Measurements from ENCODE around the gene HOOK2.

The HOOK2 gene

DNA sequence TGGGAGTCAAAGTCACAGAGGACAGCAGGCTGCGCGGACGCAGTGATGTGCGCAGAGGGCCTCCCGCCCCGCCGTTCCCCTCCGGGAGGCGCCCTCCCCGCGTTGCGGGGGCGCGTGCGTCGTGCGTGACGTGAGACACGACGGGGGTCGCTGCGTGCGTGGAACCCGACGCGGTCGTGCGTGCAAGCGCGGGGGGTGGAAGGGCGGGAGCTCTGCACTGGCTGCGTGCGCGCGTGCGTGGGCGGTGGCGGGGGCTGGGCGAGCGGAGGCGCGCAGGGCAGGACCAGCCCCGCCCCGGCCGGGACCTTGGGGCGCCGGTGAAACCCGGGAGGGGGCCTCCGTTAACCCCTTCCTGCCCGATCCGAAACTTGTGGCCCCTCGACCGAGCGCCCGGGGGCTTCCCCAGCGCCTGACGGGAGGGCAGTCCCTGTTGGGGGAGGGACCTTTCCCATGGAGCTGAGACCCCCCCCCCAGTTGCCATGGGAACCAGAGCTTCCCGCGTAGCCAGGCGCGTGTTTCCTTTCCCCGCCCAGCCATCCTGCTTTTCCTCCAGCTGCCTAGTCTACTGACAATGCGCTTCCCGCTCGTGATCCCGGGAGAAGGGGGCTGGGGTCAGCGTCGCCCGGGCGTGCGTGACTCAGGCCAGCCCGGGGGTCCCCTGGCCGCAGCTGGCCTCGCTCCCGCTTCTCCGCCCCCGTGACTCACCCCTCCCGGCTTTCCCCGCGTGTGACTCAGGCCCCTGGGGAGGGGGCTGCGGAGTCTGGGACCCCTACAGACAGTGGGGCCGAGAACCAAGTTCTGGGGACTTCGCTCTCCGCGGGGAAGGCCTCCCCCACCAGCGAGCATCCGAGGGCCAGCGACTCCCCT lies 7.3 kb upstream of the HOOK2 start (continued):
- TF ChIP-seq, protein P1, sequence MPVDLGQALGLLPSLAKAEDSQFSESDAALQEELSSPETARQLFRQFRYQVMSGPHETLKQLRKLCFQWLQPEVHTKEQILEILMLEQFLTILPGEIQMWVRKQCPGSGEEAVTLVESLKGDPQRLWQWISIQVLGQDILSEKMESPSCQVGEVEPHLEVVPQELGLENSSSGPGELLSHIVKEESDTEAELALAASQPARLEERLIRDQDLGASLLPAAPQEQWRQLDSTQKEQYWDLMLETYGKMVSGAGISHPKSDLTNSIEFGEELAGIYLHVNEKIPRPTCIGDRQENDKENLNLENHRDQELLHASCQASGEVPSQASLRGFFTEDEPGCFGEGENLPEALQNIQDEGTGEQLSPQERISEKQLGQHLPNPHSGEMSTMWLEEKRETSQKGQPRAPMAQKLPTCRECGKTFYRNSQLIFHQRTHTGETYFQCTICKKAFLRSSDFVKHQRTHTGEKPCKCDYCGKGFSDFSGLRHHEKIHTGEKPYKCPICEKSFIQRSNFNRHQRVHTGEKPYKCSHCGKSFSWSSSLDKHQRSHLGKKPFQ (tag by site-specific recombination; IDR thresholded peaks at IDR 0.05): no peak
- TF ChIP-seq, protein P2, sequence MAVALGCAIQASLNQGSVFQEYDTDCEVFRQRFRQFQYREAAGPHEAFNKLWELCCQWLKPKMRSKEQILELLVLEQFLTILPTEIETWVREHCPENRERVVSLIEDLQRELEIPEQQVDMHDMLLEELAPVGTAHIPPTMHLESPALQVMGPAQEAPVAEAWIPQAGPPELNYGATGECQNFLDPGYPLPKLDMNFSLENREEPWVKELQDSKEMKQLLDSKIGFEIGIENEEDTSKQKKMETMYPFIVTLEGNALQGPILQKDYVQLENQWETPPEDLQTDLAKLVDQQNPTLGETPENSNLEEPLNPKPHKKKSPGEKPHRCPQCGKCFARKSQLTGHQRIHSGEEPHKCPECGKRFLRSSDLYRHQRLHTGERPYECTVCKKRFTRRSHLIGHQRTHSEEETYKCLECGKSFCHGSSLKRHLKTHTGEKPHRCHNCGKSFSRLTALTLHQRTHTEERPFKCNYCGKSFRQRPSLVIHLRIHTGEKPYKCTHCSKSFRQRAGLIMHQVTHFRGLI (tag by site-specific recombination; IDR thresholded peaks at IDR 0.05): peak; percentile 60; the same call in 1 of the 2 replicates
- TF ChIP-seq ZSCAN23 (tag by site-specific recombination; IDR thresholded peaks at IDR 0.05) (no peak), OVOL3 (tag by site-specific recombination; IDR thresholded peaks at IDR 0.05) (no peak), ZNF514 (tag by site-specific recombination; IDR thresholded peaks at IDR 0.05) (no peak), ZXDB (tag by site-specific recombination; IDR thresholded peaks at IDR 0.05) (peak; percentile 57; the same call in 1 of the 2 replicates), KLF1 (tag by site-specific recombination; IDR thresholded peaks at IDR 0.05) (peak; percentile 71), ZNF530 (tag by site-specific recombination; IDR thresholded peaks at IDR 0.05; ENCODE audit: low read depth) (no peak), ZNF341 (tag by site-specific recombination; IDR thresholded peaks at IDR 0.05; ENCODE audit: low read depth) (peak; percentile 97), ZNF416 (tag by site-specific recombination; IDR thresholded peaks at IDR 0.05) (no peak), ZNF660 (tag by site-specific recombination; IDR thresholded peaks at IDR 0.05) (no peak; the same call in 1 of the 2 replicates), GLI4 (tag by site-specific recombination; IDR thresholded peaks at IDR 0.05) (no peak), ZNF626 (tag by site-specific recombination; IDR thresholded peaks at IDR 0.05) (no peak), ZNF830 (tag by site-specific recombination; IDR thresholded peaks at IDR 0.05; ENCODE audit: low read depth) (no peak), RBAK (tag by site-specific recombination; IDR thresholded peaks at IDR 0.05) (no peak), SP7 (tag by site-specific recombination; IDR thresholded peaks at IDR 0.05) (peak; percentile 76; the same call in 1 of the 2 replicates), GLIS1 (tag by site-specific recombination; IDR thresholded peaks at IDR 0.05) (peak; percentile 96), ZNF140 (tag by site-specific recombination; IDR thresholded peaks at IDR 0.05) (no peak)
- TF ChIP-seq, protein P3, sequence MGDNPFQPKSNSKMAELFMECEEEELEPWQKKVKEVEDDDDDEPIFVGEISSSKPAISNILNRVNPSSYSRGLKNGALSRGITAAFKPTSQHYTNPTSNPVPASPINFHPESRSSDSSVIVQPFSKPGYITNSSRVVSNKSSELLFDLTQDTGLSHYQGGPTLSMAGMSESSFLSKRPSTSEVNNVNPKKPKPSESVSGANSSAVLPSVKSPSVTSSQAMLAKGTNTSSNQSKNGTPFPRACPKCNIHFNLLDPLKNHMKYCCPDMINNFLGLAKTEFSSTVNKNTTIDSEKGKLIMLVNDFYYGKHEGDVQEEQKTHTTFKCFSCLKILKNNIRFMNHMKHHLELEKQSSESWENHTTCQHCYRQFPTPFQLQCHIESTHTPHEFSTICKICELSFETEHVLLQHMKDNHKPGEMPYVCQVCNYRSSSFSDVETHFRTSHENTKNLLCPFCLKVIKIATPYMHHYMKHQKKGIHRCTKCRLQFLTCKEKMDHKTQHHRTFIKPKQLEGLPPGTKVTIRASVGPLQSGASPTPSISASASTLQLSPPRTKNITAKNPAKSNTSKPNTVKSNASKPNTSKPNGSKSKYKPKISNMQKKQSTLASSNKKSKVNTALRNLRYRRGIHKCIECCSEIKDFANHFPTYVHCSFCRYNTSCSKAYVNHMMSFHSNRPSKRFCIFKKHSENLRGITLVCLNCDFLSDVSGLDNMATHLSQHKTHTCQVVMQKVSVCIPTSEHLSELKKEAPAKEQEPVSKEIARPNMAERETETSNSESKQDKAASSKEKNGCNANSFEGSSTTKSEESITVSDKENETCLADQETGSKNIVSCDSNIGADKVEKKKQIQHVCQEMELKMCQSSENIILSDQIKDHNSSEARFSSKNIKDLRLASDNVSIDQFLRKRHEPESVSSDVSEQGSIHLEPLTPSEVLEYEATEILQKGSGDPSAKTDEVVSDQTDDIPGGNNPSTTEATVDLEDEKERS (tag by site-specific recombination; IDR thresholded peaks at IDR 0.05): no peak
- TF ChIP-seq, protein P4, sequence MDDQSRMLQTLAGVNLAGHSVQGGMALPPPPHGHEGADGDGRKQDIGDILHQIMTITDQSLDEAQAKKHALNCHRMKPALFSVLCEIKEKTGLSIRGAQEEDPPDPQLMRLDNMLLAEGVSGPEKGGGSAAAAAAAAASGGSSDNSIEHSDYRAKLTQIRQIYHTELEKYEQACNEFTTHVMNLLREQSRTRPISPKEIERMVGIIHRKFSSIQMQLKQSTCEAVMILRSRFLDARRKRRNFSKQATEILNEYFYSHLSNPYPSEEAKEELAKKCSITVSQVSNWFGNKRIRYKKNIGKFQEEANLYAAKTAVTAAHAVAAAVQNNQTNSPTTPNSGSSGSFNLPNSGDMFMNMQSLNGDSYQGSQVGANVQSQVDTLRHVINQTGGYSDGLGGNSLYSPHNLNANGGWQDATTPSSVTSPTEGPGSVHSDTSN (CRISPR knock-in tag; IDR thresholded peaks at IDR 0.05): peak; percentile 64; the same call in 1 of the 2 replicates
- TF ChIP-seq, protein P5, sequence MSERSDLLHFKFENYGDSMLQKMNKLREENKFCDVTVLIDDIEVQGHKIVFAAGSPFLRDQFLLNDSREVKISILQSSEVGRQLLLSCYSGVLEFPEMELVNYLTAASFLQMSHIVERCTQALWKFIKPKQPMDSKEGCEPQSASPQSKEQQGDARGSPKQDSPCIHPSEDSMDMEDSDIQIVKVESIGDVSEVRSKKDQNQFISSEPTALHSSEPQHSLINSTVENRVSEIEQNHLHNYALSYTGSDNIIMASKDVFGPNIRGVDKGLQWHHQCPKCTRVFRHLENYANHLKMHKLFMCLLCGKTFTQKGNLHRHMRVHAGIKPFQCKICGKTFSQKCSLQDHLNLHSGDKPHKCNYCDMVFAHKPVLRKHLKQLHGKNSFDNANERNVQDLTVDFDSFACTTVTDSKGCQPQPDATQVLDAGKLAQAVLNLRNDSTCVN (tag by site-specific recombination; optimal IDR thresholded peaks at IDR 0.05): peak; percentile 94
- TF ChIP-seq, protein P6, sequence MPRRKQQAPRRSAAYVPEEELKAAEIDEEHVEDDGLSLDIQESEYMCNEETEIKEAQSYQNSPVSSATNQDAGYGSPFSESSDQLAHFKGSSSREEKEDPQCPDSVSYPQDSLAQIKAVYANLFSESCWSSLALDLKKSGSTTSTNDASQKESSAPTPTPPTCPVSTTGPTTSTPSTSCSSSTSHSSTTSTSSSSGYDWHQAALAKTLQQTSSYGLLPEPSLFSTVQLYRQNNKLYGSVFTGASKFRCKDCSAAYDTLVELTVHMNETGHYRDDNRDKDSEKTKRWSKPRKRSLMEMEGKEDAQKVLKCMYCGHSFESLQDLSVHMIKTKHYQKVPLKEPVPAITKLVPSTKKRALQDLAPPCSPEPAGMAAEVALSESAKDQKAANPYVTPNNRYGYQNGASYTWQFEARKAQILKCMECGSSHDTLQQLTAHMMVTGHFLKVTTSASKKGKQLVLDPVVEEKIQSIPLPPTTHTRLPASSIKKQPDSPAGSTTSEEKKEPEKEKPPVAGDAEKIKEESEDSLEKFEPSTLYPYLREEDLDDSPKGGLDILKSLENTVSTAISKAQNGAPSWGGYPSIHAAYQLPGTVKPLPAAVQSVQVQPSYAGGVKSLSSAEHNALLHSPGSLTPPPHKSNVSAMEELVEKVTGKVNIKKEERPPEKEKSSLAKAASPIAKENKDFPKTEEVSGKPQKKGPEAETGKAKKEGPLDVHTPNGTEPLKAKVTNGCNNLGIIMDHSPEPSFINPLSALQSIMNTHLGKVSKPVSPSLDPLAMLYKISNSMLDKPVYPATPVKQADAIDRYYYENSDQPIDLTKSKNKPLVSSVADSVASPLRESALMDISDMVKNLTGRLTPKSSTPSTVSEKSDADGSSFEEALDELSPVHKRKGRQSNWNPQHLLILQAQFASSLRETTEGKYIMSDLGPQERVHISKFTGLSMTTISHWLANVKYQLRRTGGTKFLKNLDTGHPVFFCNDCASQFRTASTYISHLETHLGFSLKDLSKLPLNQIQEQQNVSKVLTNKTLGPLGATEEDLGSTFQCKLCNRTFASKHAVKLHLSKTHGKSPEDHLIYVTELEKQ (tag by site-specific recombination; IDR thresholded peaks at IDR 0.05; ENCODE audit: borderline replicate concordance): 0 out of 2 replicates have a peak, but pooled peaks have one; percentile 20
- TF ChIP-seq, protein P7, sequence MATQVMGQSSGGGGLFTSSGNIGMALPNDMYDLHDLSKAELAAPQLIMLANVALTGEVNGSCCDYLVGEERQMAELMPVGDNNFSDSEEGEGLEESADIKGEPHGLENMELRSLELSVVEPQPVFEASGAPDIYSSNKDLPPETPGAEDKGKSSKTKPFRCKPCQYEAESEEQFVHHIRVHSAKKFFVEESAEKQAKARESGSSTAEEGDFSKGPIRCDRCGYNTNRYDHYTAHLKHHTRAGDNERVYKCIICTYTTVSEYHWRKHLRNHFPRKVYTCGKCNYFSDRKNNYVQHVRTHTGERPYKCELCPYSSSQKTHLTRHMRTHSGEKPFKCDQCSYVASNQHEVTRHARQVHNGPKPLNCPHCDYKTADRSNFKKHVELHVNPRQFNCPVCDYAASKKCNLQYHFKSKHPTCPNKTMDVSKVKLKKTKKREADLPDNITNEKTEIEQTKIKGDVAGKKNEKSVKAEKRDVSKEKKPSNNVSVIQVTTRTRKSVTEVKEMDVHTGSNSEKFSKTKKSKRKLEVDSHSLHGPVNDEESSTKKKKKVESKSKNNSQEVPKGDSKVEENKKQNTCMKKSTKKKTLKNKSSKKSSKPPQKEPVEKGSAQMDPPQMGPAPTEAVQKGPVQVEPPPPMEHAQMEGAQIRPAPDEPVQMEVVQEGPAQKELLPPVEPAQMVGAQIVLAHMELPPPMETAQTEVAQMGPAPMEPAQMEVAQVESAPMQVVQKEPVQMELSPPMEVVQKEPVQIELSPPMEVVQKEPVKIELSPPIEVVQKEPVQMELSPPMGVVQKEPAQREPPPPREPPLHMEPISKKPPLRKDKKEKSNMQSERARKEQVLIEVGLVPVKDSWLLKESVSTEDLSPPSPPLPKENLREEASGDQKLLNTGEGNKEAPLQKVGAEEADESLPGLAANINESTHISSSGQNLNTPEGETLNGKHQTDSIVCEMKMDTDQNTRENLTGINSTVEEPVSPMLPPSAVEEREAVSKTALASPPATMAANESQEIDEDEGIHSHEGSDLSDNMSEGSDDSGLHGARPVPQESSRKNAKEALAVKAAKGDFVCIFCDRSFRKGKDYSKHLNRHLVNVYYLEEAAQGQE (tag by site-specific recombination; IDR thresholded peaks at IDR 0.05): no peak

All from HEK293 (cell line).